ENCODE data around the gene TTC28.

- TF ChIP-seq CTCF (IDR thresholded peaks at IDR 0.05) = no peak
- no peak for TF ChIP-seq EZH2 (IDR thresholded peaks at IDR 0.05)
- TF ChIP-seq EZH2phosphoT487 (IDR thresholded peaks at IDR 0.05) = no peak
Measured at GRCh38 chr22:28669387-28669786, 10.3 kb downstream of the TTC28 start.
